SK-MEL-5 (cell line): ENCODE data around the gene IQGAP2. TPM values are rescaled to one million over a fixed set of nuclear protein-coding genes. Genes with fewer than 3 reads are reported as not detected.

ENCODE experiments used
- DNase-seq: peaks from one replicate; pipeline ENCODE4 v3.0.0-alpha.2; 2016; ENCODE audit warnings: low read depth, low spot score
- in situ Hi-C: cut with HindIII; loops from 2 replicates; pipeline ENCODE4 v1.10.0; 2016; ENCODE audit warnings: low sequenced_read_pairs, high pct_unique_total_duplicates, low pct_unique_long_range_greater_than_20kb
- total RNA-seq: library from RNA; depleted of rRNA; stranded (reverse); fragments of >200 nt; shearing (Covaris generic); gene quantifications from 2 replicates; pipeline ENCODE4 v1.2.3, GENCODE V29; 2014

Gene IQGAP2
- total RNA-seq, 1 experiment from 2014 or later = 0.95 TPM

DNA sequence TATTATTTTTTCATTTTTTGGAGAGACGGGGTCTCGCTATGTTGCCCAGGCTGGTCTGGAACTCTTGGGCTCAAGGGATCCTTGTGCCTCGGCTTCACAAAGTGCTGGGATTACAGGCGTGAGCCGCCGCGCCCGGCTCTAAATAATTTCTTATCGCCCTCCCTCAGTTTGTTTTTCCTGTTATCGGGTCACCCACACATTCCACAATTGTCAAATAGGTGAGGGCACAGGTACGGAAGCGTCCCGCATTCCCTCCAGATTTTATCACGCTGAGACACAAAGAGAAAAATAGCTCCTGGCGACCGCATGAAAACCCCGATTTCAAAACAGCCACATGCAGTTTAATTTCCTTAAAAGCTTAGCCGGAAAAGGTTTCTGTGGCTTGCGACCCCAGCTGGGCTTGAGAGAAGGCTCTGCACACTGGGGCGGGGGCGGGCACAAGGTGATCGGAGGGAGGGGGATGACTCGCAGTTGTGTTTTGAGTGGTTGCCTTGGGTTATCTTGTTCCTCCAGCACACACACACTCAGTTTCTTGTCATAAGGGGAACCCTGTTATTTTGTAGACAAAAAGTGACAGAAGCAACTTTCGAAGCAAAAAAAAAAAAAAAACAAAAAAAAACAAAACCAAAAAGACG is 717 bp upstream of the IQGAP2 start:
- in situ Hi-C loops = no loop called here
- no peak for DNase-seq

DNA sequence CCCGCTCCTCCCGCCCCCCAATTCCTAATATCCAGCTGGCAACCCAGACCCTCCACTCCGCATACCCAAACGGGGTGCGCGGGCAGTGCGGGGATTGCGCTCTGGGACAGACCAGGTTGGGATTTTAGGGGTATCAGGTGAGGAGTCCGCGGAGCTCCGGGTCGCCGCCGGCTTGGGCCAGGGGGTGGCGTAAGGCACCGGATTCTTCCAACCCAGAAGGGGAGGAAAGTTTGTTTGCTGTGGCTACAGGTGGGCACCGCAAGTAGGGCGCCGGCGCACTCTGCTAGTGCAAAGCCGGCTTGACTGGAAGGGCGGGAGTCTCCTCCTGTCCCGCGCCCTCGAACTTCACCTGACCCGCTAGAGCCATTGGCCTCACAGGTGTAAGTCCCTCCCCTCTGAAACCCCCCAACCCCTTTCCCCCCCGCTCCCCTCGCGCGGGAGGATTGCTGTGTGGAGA is 709 bp downstream of the IQGAP2 start:
- in situ Hi-C loops = no loop called here
- DNase-seq = no peak

DNA sequence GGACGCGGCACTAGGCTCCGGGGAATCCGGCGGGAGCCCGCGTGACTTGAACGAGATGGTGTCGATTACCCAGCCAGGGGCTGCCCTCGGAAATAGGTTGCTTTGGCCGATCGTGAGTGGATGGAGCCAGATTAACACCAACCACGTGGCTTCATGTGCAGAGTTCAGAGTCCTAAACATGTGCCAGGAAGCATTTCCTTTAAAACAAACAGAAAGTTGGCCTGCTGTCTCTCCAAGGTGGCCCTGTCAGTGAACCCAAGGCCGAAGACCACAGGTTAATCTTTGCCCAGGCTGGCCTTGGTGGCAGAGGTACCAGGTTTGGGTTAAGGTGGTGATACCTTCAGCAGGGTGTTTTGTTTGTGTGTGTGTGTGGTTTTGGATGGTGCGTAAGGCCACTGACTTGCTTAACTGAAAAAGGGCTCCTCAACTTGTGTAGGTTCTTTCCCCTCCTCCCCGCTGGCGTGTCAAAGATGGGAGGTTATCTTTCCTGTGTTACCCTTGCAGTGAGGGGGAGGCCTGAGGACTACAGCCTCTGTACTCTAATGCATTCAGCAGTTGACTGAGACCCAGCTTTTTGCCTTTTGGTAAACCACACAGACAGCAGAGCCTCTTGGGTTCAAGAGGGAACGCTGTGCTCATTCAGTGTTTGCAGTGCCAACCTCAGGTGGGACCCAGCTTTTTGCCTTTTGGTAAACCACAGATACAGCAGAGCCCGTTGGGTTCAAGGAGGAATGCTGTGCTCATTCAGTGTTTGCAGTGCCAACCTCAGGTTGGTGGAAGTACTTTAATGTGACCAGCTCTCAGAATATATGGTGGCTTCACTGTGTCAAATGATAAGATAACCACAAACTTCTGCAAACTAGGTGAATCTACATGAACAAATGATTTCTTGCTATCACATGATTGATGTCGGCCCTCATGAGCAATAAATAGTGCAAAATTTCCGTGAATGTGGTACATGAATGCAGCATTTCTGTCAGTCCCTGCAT is 1.4 kb downstream of the IQGAP2 start:
- in situ Hi-C loops = no loop called here
- DNase-seq = no peak

- in situ Hi-C loops = no loop called here
- no peak for DNase-seq
These were observed 2.9 kb downstream of the IQGAP2 start for GRCh38 chr5:76406014-76406413.

DNA sequence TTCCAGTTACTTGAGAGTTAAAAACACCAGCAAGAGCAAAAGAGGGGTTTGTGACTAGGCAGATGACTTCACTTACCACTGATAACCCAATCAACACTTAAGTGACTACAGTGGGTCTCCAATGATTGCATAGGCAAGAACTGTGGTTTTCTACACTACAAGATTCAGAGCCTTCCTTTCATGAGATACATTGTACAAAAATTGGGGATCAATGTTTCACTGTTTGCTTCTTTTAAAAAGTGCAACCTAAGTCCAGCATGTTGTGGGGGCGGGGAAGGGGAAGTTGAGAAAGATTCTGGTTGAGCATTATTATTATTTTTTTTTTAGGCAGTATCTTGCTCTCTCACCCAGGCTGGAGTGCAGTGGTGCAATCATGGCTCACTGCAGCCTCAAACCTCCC is 3.6 kb downstream of the IQGAP2 start:
- in situ Hi-C loops = no loop called here
- DNase-seq = no peak

DNA sequence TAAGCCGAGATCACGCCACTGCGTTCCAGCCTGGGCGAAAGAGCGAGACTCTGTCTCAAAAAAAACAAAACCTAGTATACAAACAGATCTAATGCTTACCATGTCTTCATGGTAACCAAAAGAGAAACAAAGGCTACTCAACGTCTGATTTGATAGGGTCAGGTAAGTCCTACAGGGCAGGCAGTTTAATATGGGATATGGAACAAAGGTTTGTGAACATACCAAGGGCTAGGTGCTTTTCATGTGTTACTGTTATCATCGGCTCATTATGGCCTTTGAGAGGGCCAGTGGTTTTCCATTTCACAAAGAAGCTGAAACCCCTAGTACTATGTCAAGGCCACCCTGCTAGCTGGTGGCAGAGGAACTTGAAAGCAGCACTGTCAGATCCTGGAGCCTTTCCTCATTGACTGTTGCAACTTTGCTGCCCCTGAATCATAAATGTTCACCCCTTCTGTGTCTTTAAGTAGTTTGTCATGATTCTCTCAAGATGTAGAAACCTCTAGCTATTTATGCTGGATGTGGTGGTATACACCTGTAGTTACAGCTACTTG is 5.1 kb downstream of the IQGAP2 start:
- in situ Hi-C loops = no loop called here
- no peak for DNase-seq

DNA sequence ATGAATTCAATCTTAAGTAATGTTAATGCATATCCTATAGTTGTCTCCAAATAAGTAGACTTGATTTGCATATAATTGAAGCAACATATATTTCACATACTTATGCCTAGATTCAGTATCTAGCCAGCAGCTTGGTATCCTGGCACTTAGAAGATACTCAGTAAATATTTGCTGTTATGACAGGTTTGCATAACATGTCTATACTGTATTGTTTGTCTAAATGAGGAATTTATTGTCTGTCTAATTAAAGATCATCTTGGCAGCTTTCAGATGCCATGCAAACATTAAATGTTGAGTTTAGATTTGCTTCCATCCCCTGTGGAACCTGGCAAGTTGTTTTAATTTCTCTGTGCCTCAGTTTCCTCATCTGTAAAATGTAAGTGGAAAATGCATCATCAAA is 9.4 kb downstream of the IQGAP2 start:
- in situ Hi-C loops = no loop called here
- DNase-seq = no peak

DNA sequence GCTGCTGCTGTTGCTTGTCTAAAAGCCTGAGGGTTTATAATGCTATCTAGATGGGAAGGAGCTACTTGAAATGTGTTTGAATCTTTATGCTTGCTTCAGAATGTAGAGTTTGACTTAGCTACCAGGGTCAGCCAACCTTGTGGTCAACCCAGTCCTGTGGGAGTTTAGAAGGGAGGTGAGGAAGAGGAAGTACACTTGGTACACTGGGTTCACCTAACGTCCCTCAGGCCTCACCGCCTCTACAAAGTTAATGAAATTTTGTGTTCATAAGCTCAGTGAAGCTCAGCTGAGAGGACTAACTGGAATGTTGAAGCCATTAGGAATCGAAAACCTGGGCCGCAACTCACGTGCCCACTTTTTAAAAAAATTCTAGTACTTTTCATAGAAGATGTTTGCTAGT is 10.7 kb downstream of the IQGAP2 start:
- no peak for DNase-seq
- in situ Hi-C loops = no loop called here

DNA sequence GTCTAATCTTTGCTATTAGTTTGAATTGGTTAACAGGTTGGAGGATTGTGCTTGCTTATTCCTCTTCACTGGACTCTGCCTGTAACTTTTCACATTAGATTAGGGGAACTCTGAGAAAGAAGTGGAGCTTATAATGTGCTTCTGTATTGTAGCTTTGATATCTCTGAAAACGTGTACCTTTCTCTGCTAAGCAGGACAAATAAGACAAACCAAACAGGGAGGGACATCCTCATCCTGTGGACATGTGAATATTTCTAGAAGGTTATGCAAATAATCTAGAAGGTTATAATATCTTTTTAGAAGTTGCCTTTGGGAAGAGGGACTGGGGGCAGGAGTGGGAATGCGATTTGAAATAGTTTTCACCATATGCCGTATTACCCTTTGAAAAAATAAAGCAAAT is 11.7 kb downstream of the IQGAP2 start:
- in situ Hi-C loops = no loop called here

DNA sequence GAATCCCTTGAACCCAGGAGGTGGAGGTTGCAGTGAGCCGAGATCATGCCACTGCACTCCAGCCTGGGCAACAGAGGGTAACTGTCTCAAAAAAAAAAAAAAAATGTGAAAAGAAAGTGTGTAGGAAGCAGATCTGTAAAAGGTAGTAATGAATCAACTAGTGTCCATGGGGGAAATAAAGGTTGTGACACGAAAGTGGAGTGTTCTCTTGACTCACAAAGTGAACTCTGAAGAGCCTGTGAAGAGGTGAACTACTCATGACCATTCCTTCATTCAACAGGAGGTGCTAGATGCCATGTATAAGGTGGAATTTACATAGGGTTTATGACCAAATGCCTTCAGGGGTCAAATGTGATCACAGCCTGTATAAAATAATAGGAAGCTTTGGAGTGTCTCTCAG is 12.8 kb downstream of the IQGAP2 start:
- DNase-seq = no peak
- in situ Hi-C loops = no loop called here

More for the DNA sequence above, 11.7 kb downstream of the IQGAP2 start:
- no peak for DNase-seq

DNA sequence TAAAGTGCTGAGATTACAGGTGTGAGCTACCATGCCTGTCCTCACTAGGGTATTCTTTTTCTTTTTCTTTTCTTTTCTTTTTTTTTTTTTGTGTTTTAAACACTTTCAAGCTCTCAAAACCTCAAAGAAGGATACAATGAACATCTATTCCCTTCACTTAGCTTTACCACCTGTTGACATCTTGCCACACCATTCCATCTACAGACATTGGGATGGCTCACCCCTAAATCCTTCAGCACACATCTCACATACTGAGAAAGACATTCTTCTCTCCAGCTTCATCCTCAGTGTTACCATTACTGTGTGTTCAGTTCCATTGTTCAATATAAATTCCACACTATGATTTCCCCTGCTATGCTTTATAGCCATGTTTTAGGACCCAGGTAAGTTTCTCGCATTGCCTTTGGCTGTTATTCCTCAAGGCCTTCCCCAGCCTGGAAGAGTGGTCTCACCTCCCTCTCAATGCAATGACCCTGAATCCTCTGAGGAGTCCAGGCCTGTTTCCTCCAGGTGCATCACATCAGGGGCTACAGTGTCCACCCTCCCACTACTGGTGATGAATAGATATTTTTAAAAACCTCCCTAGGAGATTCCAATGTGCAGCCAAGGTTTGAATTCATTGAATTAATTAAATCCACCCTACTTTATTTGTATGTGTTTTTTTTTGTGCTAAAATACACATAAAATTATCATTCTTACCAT is 16.7 kb downstream of the IQGAP2 start:
- in situ Hi-C loops = no loop called here
- no peak for DNase-seq

- in situ Hi-C loops = no loop called here
- DNase-seq = no peak
These were observed 19.1 kb downstream of the IQGAP2 start for GRCh38 chr5:76422227-76422626.

GRCh38 chr5:76422742-76423141 is 19.7 kb downstream of the IQGAP2 start:
- in situ Hi-C loops = no loop called here
- DNase-seq = no peak

GRCh38 chr5:76425146-76425545 is 22.1 kb downstream of the IQGAP2 start:
- DNase-seq = no peak
- in situ Hi-C loops = no loop called here

DNA sequence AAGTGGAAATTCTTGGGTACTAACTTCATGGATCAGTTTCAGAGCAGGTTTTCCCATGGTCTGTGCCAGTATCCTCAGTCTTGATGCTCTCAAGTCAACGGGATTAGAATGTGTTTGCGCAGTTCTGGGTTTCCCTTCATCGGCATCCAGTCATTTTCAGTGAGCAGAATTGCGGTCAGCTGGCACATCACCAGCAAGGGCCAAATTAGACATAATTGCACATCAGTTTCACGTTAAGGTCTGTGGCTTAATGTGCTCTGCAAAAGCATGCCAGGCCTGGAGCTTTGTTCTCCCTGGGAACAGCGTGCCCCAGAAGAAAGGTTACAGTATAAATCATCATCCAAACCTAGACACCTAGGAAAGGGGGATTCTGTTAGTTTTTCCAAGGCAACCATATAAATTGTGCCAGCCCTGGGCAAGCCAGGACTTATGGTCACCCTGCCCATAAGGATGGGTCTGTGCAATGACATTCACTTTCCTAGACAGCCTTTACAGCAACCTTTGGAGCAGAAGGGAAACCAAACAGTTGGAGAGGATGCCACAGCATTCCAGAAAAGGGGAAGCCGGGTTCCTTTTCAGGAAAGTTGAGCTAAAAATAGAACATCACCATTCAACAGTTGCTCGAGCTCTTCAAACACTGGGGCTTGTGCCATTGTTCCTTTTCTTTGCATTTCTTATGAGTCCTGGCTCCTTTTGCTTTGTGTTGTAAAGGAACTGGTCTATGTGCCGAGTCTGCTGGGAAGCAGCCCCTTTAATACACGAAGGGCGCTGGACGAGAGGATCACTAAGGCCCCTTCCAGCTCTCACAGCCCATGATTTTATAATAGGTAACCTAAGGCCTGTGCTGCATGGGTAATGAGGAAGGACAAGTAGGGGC is 23.1 kb downstream of the IQGAP2 start:
- in situ Hi-C loops = no loop called here
- no peak for DNase-seq

GRCh38 chr5:76427206-76428140 is 24.4 kb downstream of the IQGAP2 start:
- in situ Hi-C loops = no loop called here
- no peak for DNase-seq
